Hematopoietic multipotent progenitor cell (in vitro differentiated cells): ENCODE data around the gene OR10A7. TPM values are rescaled to one million over a fixed set of nuclear protein-coding genes. Genes with fewer than 3 reads are reported as not detected.
"Not testable (repeated sequence)": the region's sequence is repeated elsewhere in the genome, so short reads cannot be mapped to it uniquely, and the experiment has no call there.

ENCODE experiments used
- DNase-seq, 3 donors: peaks; one replicate each; pipeline ENCODE4 v3.0.0-alpha.2; 2011 to 2015; ENCODE audit warnings: low read depth in 2 of 3, low spot score in 2 of 3
- total RNA-seq: library from RNA; depleted of rRNA; stranded (reverse); fragments of >200 nt; gene quantifications from one replicate; pipeline ENCODE4 v1.2.3, GENCODE V29; 2012

OR10A7 gene
- total RNA-seq, result not detected

- no peak for DNase-seq
Observed at GRCh38 chr12:55220725-55221124, at the start of gene OR10A7. OR10A7 (plus strand) TSS chr12:55221025; CDS start chr12:55221025, 0 bp downstream.

- DNase-seq, result no peak
Observed at GRCh38 chr12:55171445-55171844, 49.4 kb upstream of the OR10A7 start.

- not testable (repeated sequence) for DNase-seq
Observed at GRCh38 chr12:55171846-55172245, 49.0 kb upstream of the OR10A7 start.

GRCh38 chr12:55172686-55173085 is 48.1 kb upstream of the OR10A7 start:
- no peak for DNase-seq

- no peak for DNase-seq
Observed at GRCh38 chr12:55173456-55173855, 47.4 kb upstream of the OR10A7 start.

- no peak for DNase-seq
Observed at GRCh38 chr12:55188573-55188972, 32.3 kb upstream of the OR10A7 start.

- peak; percentile 32 to 88 (median 67) for DNase-seq
Observed at GRCh38 chr12:55188974-55189556, 31.8 kb upstream of the OR10A7 start.

- no peak for DNase-seq
Observed at GRCh38 chr12:55194382-55194781, 26.4 kb upstream of the OR10A7 start.

- DNase-seq, result no peak
Observed at GRCh38 chr12:55226523-55226922, 5.7 kb downstream of the OR10A7 start.

- no peak for DNase-seq
Observed at GRCh38 chr12:55227643-55228042, 6.8 kb downstream of the OR10A7 start.

GRCh38 chr12:55244309-55244708 is 23.5 kb downstream of the OR10A7 start, which contains the start of gene OR6C74:
OR6C74 (plus strand) TSS chr12:55244609; CDS start chr12:55247288, 2,679 bp downstream.
- DNase-seq, result no peak

- no peak for DNase-seq
Observed at GRCh38 chr12:55246159-55246558, 25.3 kb downstream of the OR10A7 start.

GRCh38 chr12:55250944-55251343 is 30.1 kb downstream of the OR10A7 start:
- DNase-seq, result no peak

GRCh38 chr12:55253281-55253680 is 32.5 kb downstream of the OR10A7 start:
- DNase-seq, result no peak

GRCh38 chr12:55256831-55257230 is 36.0 kb downstream of the OR10A7 start:
- no peak for DNase-seq

GRCh38 chr12:55258303-55258702 is 37.5 kb downstream of the OR10A7 start:
- no peak for DNase-seq

Other genes with a start within 250 kb of the OR10A7 start
- 342 TPM for gene TESPA1, start 236.3 kb upstream of the OR10A7 start, total RNA-seq
- gene NEUROD4, start 201.1 kb upstream of the OR10A7 start, total RNA-seq, result not detected
- gene OR9K2, start 94.6 kb upstream of the OR10A7 start, total RNA-seq, result not detected
- gene OR6C74, start 23.6 kb downstream of the OR10A7 start, total RNA-seq, result not detected
- not detected for gene OR6C6, start 75.5 kb downstream of the OR10A7 start, total RNA-seq
- gene OR6C1, start 93.3 kb downstream of the OR10A7 start, total RNA-seq, result not detected
- not detected for gene OR6C3, start 109.7 kb downstream of the OR10A7 start, total RNA-seq
- gene OR6C75, start 141.9 kb downstream of the OR10A7 start, total RNA-seq, result not detected
- gene OR6C65, start 179.5 kb downstream of the OR10A7 start, total RNA-seq, result not detected
- gene OR6C76, start 205.2 kb downstream of the OR10A7 start, total RNA-seq, result not detected
- gene OR6C2, start 223.1 kb downstream of the OR10A7 start, total RNA-seq, result not detected
- not detected for gene OR6C70, start 249.1 kb downstream of the OR10A7 start, total RNA-seq